Measurements from ENCODE around the gene ADGRG2. TPM values are rescaled to one million over a fixed set of nuclear protein-coding genes. Genes with fewer than 3 reads are reported as not detected.

ADGRG2 gene
- total RNA-seq, 4 donors from 2014 or later, result 0.28 to 1.5 (median 0.53) TPM; not detected in 1

GRCh38 chrX:19064175-19064574, 58.1 kb downstream of the ADGRG2 start:
- no peak for TF ChIP-seq POLR2A (IDR thresholded peaks at IDR 0.05)
- TF ChIP-seq, protein P1, sequence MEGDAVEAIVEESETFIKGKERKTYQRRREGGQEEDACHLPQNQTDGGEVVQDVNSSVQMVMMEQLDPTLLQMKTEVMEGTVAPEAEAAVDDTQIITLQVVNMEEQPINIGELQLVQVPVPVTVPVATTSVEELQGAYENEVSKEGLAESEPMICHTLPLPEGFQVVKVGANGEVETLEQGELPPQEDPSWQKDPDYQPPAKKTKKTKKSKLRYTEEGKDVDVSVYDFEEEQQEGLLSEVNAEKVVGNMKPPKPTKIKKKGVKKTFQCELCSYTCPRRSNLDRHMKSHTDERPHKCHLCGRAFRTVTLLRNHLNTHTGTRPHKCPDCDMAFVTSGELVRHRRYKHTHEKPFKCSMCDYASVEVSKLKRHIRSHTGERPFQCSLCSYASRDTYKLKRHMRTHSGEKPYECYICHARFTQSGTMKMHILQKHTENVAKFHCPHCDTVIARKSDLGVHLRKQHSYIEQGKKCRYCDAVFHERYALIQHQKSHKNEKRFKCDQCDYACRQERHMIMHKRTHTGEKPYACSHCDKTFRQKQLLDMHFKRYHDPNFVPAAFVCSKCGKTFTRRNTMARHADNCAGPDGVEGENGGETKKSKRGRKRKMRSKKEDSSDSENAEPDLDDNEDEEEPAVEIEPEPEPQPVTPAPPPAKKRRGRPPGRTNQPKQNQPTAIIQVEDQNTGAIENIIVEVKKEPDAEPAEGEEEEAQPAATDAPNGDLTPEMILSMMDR (IDR thresholded peaks at IDR 0.05), result no peak
- Histone ChIP-seq H3K36me3 (no peaks in the 10 kb centered on the region), H3K4me1 (no peaks in the 10 kb centered on the region), H3K4me3 (no peak overlapping the region), H3K27me3 (no peaks in the 10 kb centered on the region), H3K27ac (no peak overlapping the region), H3K9me3 (no peaks in the 10 kb centered on the region)
- no peak for DNase-seq

DNA sequence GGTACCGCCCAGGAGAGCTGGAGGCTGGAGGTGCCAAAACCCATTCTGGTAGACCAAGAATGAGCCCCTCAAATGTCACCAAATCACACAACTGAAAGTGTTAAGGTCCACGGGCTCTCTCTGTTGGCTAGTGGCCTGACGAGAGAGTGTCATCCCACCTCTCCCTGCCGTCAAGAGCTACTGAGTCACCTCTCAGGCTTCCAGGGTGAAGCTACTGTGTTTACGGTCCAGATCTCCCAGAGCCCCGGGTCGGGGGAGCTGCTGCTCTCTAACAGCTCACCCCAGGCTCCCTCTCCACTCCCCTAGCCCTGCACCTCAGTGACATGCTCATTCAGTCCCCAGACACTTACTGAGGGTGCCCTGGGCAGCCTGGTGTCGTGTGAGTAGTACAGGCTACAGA, 59.2 kb downstream of the ADGRG2 start:
- TF ChIP-seq POLR2A (IDR thresholded peaks at IDR 0.05), result no peak
- TF ChIP-seq, protein P1 (IDR thresholded peaks at IDR 0.05), result no peak
- Histone ChIP-seq H3K27ac (no peak overlapping the region), H3K9me3 (no peaks in the 10 kb centered on the region), H3K27me3 (no peaks in the 10 kb centered on the region), H3K36me3 (no peaks in the 10 kb centered on the region), H3K4me1 (no peaks in the 10 kb centered on the region), H3K4me3 (no peak overlapping the region)
- no peak for DNase-seq

DNA sequence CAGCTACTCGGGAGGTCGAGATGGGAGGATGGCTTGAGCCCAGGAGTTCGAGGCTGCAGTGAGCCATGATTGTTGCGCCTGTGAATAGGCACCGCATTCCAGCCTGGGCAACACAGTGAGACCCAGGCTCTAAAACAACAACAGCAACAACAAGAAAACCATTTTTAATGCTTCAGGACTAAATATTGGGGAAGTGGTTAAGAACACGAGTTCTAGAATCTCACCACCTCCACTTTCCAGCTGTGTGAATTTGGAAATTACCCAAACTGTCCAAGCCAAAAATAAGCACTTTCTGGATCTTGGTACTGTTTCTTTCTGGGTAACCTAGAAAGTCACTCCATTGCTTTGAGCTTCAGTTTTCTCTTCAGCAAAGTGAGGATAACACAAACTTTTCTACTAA, 63.2 kb downstream of the ADGRG2 start:
- Histone ChIP-seq H3K4me1 (no peaks in the 10 kb centered on the region), H3K36me3 (no peaks in the 10 kb centered on the region), H3K27ac (no peak overlapping the region), H3K4me3 (no peak overlapping the region), H3K9me3 (no peaks in the 10 kb centered on the region), H3K27me3 (no peaks in the 10 kb centered on the region)
- TF ChIP-seq, protein P1 (IDR thresholded peaks at IDR 0.05), result no peak
- DNase-seq, result no peak

DNA sequence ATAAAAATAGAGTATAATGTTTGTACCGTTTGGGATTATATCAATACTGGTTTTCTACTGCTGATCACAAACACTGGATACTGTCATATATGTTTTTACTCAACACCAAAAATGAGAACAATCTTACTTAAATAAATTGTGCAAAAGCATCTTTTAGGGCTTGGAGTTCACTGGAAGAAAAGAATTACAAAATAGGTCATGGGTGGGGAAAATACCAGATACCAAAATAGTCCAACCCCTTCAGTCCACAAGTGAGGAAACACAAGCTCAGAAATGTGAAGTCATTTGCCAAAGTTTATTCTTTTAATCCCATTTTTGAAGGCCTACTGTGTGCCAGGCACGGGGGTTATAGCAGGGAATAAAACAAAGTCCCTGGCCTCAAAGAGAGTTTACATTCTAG, 64.4 kb downstream of the ADGRG2 start:
- Histone ChIP-seq H3K27me3 (no peaks in the 10 kb centered on the region), H3K4me3 (no peak overlapping the region)

GRCh38 chrX:19049110-19049509, 73.2 kb downstream of the ADGRG2 start:
- Histone ChIP-seq H3K36me3 (no peaks in the 10 kb centered on the region), H3K4me1 (no peaks in the 10 kb centered on the region), H3K4me3 (no peak overlapping the region), H3K27me3 (no peaks in the 10 kb centered on the region), H3K27ac (no peak overlapping the region), H3K9me3 (no peaks in the 10 kb centered on the region)
- no peak for DNase-seq
- TF ChIP-seq POLR2A (IDR thresholded peaks at IDR 0.05), result no peak
- TF ChIP-seq, protein P1 (IDR thresholded peaks at IDR 0.05), result no peak

More for the DNA sequence above, 64.4 kb downstream of the ADGRG2 start:
- no peak for DNase-seq
- Histone ChIP-seq H3K36me3 (no peaks in the 10 kb centered on the region), H3K27ac (no peak overlapping the region), H3K9me3 (no peaks in the 10 kb centered on the region), H3K4me1 (no peaks in the 10 kb centered on the region)
- TF ChIP-seq, protein P1 (IDR thresholded peaks at IDR 0.05), result no peak
- no peak for TF ChIP-seq POLR2A (IDR thresholded peaks at IDR 0.05)

All from Peyer's patch (tissue), 4 donors.